Fibroblast of skin of abdomen (primary cell): ENCODE measurements around the gene NELFA.
"Not testable (repeated sequence)": the region's sequence is repeated elsewhere in the genome, so short reads cannot be mapped to it uniquely, and the experiment has no call there.

Source experiments
- DNase-seq: peaks from one replicate; pipeline ENCODE4 v3.0.0-alpha.2; 2013

The NELFA gene

DNA sequence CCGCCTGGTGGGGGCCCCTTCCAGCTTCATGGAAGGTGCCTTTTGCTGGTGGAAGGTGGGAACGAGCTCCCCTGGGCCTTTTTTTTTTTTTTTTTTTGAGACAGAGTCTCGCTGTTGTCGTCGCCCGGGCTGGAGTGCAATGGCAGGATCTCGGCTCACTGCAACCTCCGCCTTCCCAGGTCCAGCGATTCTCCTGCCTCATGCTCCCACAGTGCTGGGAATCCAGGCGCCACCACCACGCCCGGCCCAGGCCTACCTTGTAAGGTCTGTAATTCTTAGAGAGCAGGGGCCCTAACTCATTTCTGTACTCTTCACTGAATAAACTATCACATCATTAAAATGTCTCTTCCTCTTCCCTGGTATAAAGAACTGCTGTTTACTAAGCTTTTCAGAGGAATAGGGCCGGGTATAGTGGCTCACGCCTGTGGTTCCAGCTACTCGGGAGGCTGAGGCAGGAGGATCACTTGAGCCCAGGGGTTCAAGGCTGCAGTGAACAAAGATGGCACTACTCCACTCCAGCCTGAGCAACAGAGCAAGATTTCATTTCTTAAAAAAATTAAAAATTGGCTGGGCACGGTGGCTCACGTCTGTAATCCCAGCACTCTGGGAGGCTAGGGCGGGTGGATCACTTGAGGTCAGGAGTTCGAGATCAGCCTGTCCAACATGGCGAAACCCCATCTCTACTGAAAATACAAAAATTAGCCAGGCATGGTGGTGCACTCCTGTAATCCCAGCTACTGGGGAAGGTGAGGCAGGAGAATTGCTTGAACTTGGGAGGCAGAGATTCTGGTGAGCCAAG, 14.9 kb downstream of the NELFA start:
- DNase-seq = not testable (repeated sequence)

DNA sequence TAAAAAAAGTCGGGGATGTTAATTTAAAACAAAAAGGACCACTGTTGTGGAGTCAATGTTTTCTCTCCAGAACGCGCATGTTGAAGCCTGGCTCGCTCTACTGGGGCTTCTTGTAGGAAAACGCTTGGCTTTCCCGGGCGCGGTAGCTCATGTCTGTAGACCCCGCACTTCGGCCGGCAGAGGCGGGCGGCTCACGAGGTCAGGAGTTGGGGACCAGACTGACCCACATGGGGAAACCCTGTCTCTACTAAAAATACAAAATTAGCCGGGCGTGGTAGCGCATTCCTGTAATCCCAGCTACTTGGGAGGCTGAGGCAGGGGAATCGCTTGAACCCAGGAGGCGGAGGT, 15.6 kb downstream of the NELFA start:
- no peak for DNase-seq

DNA sequence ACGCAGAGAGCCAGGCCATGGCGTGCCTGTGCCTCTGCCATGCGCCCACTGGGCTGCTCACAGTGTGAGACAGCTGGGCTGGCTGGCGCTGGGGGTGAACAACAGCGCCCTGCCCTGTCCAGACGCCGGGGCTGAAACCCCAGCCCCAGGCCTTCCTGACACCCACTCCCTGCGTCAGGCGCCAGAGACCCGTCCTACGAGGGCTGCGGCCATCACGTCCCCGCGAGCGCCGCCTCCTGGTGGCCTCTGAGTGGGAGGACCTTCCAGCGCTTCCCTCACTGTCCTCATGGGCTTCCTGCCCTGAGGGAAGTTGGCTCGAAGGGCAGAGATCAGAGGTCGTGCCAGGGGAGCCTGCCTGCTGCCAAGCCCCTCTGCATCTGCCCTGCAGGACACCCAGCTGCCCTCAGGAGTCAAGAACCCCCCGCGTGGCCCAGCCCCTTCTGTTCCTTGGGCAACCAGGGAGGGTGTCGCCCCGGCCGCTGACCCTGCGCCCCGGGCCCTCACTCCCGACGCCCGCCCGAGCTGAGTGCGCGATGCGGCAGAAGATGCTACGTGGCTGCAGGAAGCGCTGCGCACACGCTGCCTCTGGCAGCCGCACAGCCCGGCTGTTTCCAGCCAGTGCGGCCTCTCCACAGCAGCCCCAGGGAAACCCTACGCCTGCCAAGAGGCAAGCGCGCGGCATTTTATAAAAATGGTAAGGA, 16.2 kb downstream of the NELFA start:
- DNase-seq = peak; percentile 7

DNA sequence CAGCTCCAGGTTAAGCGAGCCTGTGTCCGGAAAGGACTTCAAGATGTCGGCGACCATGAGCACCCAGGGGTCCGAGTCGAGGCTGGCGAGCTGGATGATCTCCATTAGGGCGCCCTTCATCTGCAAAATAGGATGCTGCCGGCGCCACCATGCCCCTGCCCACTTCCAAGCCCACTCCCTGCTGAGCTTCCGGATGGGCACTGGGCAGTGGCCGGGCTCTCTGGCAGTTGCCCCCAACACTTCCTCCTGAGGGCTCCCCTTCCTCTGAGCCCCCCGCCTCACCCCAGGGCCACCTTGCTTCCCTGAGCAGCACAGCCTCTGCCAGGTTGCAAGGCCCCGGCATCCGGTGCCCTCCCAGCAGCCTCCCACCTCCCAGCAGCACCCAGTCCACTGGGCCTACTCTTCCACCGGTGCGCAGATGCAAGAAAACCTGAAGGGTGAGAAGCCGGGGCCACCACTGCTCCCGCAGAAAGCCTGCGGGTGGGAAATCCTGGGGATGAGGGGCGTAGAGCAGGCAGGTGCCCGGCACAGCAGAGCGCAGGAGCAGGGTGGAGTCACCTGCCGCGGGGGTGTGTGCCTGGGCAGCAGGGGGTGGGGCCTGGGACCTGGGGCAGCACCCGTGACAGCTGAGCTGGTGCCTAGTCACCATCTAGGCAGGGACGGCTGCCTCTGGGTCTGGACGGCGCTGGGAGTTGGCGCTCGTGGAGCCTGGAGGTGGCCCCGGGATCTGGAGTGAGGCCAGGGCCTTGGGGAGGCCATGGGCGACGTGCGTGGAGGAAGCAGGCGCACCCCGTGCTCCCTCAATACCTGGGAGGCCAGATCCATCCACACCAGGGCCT, 17.0 kb downstream of the NELFA start:
- DNase-seq = no peak

DNA sequence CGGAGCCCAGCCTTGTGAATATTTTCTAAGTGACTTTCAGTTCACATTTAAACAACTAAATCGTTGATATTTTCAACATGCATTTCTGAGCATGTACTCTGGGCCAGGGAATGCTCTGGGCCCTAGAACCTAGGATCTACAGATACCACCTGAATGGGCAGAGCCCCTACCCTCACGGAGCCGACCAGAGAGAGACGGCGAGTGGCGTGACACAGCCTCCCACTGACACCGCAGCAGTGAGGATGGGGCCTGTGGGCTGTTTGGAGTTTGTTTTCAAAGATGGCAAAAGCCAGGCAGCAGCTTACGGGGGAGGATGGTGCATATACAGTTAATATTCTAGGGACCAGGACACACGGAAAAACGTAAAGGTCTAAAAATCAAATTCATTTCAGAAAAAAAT, 17.7 kb downstream of the NELFA start:
- no peak for DNase-seq

DNA sequence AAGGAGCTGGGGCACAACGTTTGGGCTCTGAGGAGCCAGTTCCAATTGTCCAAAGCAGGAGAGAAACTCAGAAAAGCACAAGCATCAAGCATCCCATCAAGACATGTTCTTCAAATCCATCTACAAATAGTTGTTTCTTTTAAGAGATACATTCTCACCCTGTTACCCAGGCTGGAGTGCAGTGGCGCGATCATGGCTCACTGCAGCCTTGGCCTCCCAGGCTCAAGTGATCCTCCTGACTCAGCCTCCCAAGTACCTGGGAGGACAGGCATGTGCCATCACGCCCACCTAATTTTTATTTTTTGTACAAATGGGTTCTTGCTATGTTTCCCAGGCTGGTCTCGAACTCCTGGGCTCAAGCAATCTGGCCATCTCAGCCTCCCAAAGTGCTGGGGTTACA, 18.1 kb downstream of the NELFA start:
- no peak for DNase-seq

DNA sequence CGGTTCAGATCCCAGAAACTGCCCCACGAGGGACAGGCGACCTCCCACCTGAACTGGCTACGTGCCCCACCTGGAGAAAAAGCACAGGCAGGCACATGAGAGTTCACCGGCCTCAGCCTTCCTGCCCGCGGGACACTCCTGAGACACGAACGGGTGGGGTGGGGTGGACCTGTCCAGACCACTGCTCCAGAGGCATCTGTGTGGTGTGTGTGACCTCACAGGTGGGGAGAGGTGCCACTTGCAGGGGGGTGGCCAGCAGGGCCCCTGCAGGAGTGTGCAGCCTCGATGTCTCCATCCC, 18.5 kb downstream of the NELFA start:
- no peak for DNase-seq

DNA sequence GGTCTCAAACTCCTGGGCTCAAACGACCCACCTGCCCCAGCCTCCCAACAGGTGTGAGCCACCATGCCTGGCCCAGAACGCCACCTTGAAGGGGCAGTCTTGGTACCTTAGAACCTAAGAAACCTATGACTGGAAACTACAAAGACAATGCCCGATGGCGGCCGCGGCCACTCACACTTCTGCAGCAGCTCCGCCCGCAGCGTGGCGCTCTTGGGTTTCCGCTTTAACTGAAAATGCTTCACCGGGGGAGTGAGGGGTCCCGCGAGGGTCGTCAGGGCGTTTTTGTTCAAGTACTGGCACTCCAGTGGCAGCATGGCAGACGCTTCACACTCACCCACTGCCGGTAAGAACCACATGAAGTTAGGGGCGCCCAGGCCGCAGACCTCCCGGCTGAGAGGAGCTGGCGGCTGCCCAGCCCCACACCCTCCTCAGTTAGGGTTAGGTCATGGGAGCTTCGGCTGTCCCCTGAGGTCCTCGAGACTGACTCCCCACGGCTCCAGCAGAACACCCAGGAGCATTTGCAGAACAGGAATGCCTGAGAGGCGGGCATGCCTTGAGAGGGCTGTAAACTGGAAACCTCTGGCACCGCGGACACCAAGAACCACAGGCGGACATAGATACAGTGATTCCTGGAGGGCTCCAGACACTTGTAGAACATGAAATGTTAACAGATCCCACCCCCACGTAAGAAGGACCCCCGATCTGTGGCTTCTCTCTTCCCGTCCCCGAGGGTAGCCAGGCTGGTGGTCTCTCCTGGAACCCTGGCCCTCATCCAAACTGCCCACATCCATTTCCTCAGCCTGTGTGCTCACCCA, 19.0 kb downstream of the NELFA start:
- no peak for DNase-seq

DNA sequence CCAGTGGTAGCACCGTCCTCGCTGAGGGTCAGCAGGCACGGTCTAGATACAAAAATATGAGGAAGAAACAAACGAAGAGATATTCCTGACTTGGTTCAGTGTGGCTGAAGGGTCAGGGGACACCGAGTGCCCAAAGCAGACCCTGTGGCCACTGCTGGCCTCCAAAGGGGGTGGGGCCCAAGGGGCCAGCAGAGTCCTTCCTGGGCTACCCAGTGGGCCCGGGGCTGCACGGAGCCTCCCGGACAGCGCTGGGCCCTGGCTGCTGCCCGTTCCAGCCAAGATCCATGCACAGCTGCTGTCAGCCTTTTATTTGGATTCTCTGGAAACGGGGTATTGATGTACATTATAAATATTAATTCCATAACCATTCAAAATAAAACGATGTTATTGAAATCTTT, 20.4 kb downstream of the NELFA start:
- DNase-seq = no peak

DNA sequence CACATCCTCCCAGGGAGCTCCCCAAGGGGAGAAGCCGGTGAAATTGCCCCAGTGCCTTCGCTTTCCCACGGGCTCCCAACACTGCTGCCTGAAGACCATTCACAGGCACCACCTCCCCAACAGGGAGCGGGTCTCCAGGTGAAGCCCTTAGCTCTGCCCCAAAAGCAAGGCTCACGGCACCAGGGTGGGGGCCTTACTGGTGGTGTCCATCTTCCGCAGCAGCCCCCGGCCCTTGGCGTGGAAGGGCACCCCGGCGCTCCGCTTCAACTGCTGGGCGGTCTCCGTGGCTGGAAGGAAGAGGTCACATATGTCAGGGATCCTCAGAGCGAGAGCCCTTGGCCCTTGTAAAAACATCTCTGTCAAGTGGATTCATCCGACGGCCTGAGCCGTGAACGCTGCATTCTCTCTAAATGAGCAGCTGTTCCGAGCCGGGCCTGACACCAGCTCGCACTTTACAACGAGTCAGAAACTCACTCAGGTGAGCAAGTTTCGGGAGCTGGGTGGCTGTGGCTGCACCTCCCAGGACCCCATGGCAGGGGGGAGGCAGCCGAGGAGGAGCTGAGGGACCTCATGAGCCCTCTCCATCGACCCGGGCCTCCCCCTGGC, 20.9 kb downstream of the NELFA start:
- no peak for DNase-seq

DNA sequence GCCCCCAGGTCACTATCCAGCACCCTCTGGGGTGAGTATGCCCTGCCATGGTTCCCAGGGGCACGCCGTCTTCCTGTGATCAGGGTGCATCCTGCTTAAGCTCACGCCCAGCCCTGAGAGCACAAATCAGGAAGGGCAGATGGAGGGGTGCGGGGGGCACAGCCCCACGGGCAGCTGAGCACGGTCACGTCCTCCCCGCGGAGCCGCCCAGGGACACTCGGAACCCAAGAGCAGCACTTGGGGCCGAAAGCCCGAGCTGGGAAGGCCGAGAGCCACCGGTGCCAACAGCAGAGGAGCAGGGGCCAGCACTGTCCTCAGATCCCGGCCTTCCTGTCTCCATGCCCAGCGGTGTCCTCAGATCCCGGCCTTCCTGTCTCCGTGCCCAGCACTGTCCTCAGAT, 21.5 kb downstream of the NELFA start:
- no peak for DNase-seq

DNA sequence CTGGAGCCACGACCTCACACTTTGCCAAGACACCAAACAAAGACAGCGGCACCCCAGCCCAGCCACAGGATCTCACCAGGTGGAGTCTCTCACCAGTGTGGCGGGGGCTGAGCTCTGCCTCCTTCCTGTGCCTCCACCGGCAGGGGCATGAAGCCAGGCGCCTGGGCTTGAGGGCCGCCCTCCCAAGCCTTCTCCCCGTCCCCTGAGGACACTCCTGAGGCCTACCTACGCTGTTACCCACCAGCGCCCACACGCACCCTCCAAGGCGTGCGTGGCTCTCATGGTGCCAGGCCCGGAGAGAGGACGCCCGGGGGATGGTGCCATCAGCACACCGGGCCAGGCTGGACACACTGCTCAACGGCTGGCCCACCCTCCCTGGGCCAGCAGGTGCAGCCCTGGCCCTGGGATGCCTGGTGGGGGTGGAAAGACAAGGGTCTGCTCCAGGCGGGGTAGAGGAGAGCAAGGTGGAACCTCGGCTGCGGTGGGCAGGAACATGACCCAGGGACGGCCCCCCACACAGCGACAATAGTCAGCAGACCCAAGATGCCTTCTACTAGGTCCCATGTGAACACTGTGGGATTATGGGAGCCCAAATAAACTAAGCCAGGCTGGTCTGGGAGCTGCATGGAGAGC, 22.1 kb downstream of the NELFA start:
- DNase-seq = no peak

DNA sequence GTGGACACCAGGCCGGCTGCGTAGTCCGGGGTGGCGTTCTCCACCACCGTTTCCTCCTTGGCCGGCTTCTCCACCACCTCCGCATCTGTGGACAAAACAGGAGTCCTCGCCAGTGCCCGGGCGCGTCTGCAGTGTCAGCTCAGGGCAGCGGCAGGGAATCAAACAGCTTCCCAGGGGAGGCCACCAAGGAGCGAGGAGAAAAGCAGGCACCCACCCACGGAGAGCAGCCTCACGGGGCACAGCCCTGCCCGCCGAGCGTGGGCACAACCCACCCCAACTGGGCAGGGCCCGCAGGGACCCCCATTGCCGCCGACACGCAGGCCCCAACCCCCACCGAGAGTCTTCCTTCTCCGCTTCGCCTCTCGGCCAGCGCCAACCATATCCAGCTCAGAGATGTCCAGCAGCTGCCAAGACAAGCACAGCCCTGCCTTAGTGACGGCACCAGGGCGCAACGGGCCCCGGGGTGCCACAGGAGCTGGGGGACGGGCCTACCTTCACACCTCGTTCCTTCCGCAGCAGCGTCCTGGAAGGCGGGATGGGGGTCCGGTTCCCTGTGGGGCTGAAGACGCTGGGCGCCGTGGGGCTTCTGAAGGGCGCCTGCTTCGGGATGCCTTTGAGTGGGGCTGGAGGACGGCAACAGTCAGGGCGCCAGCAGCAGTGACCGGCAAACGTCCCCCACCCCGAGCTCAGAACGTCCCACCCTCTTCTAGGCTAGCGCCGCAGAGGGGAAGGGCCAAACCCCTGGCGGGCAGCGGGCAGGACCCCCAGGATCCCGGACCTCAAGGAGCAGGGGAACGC, 22.8 kb downstream of the NELFA start:
- no peak for DNase-seq

DNA sequence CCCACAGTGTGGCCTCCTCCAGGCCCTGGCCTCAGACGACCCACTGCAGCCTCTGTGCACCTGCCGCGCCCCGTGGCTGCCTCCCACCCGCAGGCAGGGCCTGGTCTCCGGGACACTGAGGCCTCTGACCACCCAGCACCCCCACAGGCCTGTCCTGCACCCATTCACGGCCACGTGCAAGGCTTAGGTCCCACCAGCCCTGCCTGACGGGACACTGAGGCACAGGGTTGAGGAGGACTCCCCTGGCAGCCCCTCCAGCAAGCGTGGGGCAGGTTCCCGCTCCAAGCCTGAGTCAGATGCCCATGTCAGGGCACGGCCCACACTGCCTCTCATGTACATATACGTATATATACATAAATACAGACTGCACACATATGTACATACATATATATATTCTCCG, 23.5 kb downstream of the NELFA start:
- no peak for DNase-seq

DNA sequence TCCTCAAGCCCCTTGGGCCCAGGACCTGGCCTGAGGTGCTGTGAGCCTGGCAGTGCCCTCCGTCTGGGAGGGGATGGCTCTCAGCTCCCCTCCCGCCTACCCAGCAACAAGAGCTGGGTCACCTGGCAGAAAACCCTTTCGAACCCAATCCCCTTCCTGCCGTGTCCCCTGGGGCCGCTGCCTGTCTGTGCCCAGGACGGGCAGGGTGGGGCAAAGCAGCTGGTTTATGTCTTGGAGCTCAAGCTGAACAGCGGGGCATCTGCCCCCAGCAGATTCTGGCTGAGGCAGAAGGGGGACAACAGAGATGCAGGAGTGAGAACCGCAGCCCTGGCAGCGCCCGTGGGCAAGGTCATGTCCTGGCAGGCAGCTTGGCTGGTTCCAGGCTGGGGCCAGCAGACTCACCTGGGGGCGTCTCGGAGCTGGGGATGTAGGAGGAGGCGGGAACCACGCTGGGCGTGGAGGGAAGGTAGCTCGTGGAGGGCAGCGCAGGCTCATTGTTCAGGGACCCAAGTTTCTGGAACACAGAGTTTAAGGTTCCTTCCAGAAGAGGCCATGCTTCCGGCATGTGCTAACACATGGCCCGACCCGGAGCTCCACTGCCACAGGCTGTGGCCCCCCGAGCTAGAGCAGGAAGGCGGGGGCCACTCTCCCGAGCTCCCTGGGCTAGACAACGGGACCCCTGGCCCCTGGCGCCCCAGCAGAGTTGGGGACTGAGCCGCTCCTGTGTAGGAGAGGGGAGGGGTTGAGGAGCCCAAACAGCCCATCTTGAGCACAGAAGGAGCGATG, 24.2 kb downstream of the NELFA start:
- DNase-seq = no peak

DNA sequence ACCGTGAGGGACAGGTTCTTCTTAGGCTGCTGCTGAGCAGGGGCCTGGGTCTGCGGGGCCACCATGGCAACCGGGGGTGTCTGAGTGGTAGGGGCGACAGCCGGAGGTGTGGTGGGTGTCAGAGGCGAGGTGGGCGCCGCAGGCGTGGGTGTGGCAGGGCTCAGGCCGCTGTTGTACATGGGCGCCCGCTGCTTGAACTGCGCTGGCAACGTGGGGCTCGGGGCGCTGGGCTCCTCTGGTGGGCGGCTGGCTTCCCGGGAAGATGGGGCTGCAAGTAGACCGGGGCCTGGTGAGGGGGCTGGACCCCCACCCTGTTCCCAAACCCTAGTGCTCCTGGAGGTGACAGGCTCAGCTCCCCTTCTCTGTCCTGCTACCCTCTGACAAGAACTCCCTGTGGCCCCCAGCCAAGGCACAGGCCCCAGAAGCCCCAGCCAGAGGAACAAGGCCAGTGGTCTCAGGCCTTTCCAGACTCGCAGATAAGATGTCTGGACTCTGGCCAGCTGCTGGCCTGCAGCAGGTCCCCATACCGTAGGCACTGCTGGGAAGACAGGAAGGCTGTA, 24.8 kb downstream of the NELFA start:
- DNase-seq = no peak

DNA sequence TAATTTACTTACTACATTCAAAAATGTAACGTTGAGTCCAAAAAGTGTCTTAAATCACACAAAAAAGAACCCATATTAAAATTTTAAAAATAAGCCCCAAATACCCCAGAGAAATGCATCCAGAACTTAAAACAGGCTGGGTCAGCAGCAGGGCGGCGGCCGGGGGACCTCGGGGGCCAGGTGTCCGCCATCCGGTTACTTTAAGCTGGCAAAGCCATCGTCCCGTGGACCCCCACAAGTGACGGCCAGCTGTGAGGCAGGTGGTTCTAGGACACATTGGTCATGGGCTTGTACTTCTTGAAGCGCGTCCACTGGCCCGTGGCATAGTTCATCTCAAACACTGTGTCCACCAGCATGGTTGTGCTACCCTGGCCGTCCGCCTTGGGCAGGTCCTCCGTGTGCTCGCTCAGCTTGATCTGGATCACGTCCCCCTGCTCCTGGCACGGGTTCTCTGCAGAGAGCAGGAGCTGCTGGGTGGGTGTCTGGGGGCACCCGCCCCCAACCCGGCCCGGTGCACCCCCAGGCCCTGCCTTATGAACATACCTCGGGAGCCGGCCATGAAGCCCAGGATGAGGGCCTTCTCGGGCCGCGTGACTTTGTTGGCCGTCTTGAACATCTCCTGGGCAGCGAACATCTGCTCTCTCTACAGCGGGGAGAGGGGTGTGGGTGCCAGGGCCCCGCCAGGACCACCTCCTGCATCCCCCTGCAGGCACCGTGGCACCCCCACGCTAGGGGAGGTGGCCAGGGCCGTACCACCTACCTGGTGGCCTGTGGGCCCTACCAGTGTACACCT, 25.5 kb downstream of the NELFA start:
- DNase-seq = no peak

DNA sequence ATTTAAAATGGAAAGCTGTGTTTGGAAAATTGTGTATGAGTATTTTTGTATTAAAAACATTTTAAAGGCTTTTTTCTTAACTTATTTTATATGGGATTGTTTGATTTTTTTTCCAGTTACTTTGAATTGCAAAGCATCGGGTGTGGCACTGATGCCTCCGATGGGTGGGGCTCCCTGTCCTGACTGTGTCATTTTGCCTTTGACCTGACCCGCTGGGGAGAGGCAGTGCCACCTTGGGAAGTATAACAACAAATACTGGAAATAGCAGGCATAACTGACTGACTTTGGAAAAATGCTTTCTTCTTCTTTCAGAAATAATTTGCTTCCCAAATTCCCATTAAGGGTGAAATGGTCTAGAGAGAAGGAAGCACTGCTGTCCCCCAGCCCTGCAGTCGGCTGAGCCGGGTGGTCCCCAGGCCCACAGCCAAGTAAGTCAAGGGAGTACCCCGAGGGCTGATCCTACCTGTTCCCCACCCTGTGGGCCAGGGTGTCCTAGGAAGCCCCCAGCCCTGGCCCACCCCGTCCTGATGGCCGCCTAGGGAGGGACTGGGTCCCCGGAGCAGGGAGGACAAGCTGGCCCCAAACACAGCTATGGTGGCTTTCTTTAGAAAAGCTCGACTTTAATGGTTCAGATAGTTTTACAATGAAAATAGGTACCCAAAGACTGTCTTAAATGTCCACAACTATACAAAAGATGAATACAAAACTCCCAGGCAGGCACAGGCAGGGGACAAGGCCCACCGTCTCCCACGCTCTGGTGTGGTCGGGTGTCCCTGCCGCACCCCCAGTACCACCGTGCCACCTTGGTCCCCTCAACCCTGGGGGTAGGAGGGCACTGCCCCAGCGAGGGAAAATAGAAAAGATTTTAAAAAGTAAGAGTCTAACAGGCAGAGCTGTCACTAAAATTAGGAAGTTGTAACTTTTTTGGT, 26.4 kb downstream of the NELFA start:
- DNase-seq = no peak
